Stimulated activated CD4-positive, alpha-beta T cell treated with anti-CD3 and anti-CD28 coated beads, TNF-alpha, amount 100 ng/mL, for 24 hours (primary cell): ENCODE measurements around the gene TMCC2.

Experiments used
- DNase-seq, 3 experiments: peaks; one replicate each; pipeline ENCODE4 v3.0.0-alpha.2; 2020; ENCODE audit warnings: low read depth in 3 of 3

The TMCC2 gene

DNA sequence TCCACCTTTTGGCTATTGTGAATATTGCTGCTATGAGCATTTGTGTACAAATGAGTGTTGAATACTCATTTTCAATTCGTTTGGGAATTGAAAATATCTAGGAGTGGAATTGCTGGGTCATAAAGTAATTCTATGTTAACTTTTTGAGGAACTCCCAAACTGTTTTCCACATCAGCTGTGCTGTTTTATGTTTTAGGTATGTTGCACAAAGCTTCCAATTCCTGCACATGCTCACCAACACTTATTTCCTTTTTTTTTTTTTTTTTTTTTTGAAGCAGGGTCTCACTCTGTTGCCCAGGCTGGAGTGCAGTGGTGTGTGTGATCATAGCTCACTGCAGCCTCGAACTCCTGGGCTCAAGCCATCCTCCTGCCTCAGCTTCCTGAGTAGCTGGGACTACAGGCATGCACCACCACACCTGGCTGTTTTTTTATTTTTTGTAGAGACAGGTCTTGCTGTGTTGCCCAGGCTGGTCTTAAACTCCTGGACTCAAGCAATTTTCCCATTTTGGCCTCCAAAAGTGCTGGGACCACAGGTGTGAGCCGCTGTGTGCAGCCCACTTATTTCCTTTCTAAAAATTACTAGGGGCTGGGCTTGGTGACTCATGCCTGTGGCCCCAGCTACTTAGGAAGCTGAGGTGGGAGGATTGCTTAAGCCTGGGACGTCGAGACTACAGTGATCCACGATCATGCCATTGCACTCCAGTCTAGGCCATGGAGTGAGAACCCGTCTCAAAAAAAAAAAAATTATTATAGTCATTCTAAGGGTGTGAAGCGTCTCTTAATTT is 33.4 kb downstream of the TMCC2 start:
- DNase-seq: no peak

DNA sequence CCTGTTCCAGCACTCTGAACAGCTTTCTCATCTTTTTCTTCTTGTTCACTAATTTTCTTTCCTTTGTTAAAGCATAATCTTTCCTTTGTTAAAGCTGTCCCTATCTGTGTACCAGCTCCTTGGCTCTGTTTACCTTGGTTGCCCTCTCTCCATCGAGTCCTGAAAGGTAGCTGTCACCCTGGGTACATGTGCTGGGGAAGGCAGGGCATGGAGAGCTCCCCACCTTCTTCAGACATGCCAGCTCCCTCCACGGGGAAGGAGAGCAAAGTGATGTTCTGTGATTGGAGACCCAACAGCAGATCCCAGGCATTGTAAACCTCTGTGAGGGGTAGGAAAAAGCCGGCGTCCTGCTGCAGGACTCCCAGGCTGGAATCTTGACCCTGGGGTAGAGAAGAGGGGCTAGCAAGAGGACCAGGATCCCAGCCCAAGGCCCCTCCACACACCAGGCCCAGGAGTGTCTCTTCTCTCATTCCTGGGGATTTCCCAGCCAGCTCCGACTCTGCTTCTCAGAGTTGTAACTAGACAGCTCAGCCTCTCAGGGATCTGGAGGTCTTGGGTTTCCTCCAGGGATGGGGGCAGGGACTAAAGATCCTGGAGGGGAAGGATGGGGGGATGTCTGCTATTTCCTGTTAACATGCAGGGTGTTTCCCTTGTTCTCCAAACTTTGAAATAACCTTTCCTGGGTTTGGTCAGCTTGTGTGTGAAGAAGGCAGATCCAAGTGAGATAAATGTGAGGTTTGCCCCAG is 34.4 kb downstream of the TMCC2 start:
- DNase-seq: no peak

DNA sequence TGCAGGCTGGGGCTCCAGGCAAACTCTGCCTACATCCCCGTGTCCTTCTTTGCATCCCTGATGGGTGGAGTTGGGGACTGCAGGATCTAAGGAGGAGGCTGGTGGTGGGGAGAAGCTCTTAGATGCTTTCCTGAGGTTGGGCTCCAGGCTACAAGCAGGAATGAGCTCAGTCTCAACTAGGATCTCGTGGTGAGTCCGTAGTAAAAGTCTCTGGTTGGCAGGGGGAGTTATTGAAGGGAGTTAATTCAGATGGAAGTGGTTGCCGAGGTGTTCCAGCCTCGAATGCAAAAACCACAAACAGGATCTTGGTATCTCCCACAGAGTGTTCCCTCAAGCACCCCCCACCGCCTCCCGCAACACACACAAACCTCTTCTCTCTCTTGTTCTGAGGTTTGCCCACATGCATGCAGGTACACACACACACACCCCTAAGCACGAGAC is 35.0 kb downstream of the TMCC2 start:
- no peak for DNase-seq

DNA sequence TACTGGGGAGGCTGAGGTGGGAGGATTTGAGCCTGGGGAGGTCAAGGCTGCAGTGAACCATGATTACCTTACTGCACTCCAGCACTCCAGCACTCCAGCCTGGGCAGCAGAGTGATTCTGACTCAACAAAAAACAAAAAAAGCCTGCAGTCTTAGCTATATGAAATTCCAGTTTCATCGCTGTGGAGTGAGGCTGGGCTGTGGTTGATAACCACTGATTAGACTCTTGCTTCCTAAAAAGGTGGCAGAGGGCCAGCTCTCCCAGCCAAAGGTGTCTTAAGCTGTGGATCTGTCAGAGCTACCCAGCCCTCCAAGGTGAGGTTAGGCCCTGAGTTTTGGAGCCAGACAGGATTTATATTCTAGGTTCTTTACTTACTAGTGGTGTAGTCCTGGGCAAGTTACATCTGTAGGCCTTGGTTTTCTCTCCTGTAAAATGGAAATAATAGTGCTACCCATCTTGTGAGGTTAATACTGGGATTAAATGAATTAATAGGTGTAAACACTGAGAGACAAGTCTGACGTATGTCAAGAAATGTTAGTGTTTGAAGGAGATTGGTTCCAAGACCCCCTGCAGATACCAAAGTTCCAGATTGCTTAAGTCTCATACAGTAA is 35.9 kb downstream of the TMCC2 start:
- no peak for DNase-seq

DNA sequence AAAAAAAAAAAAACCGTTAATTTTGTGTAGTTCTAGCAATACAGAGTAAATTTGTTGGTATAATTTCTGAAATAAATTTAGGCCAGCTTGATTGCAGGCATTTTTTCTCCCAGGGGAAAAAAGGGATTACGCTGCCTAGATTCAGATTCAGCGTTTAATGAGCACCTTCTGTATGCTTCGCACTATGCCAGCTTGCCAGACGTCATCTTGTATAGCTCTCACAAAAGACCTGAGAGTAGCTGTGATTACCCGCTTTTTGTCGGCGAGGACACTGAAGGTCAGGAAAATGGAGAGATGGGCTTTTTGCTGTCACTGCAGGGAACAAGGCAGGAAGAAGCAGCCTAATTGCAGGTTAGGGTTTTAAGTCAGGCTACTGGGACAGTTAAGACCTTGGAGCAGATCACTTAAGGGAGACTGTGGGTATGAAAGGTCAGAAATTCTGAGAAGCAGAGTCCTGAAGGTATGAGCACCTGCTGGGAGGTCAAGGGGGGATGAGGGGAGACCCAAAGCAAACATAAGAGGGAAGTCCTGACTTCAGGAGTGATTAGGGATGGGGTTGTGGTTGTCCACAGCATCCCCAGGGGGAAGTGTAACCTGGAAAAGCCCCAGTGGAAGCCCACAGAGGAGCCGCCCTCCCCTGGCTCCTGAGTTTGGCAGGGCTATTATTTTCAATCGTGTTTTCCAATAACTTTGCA is 39.0 kb downstream of the TMCC2 start:
- DNase-seq: no peak

DNA sequence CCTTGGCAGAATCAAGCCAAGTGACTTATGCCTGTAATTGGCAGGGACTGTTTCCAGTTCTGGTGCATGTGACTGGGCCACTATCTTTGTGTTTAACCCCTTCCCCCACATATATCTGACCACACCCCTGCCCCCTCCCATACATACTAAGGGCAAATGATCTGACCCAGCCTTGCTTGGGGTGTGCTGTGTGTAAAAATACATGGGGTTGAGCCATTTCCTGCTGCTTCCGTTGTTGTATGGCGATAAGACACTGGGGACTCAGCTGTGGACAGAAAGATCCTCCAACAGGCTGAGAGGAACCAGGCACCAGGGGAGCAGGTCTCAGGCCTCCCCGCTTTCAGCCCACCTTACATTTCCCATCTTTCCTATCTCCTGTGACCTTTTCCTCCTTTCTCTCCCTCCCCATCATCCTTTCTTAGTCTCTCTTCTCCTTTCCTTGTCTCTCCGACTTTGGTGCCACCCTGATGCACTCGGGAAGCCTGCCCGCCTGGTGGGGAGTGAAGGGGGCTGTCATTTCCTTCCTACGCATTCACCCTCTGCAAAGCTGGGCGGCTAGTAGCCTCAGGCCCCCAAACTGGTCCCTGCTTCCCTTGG is 39.7 kb downstream of the TMCC2 start:
- DNase-seq: no peak

DNA sequence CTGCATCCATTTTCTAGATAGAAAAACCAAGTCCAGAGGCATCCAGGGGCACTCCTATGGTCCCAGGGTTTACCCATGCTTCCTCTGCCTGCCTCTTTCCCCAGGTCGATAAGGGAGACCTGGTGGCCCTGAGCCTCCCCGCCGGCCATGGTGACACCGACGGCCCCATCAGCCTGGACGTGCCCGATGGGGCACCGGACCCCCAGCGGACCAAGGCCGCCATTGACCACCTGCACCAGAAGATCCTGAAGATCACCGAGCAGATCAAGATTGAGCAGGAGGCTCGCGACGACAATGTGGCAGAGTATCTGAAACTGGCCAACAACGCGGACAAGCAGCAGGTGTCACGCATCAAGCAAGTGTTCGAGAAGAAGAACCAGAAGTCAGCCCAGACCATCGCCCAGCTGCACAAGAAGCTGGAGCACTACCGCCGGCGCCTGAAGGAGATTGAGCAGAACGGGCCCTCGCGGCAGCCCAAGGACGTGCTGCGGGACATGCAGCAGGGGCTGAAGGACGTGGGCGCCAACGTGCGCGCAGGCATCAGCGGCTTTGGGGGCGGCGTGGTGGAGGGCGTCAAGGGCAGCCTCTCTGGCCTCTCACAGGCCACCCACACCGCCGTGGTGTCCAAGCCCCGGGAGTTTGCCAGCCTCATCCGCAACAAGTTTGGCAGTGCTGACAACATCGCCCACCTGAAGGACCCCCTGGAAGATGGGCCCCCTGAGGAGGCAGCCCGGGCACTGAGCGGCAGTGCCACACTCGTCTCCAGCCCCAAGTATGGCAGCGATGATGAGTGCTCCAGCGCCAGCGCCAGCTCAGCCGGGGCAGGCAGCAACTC is 41.3 kb downstream of the TMCC2 start:
- no peak for DNase-seq

DNA sequence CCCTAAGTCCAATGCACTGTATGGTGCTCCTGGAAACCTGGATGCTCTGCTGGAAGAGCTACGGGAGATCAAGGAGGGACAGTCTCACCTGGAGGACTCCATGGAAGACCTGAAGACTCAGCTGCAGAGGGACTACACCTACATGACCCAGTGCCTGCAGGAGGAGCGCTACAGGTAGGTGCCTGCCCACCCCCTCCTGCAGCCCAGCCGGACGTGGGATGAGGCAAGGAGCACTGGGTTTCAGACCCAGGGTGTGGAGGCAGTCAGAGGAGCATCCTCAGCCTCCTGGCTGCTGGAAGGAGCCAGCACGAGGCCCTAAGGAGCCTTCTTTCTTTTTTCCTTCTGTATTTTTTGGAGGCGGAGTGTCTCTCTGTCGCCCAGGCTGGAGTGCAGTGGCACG is 42.0 kb downstream of the TMCC2 start:
- no peak for DNase-seq

DNA sequence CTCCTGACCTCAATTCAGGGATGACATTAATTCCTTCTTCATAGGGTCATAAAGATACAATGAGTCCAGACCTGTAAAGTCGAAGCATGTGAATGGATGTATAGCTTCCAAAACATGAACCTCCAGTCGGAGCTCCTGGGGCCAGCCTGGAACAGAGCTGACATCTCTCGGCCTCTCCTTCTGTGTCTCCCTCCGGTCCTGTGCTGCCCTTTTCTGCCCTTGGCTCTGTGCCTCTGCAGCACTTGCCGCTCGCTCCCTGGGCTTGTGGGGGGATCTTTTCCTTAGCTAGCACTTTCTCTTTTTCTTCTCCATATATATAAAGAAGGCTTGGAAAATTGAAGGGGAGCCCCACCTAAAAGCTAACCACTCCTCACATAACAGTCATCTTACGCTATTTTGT is 42.5 kb downstream of the TMCC2 start:
- no peak for DNase-seq

DNA sequence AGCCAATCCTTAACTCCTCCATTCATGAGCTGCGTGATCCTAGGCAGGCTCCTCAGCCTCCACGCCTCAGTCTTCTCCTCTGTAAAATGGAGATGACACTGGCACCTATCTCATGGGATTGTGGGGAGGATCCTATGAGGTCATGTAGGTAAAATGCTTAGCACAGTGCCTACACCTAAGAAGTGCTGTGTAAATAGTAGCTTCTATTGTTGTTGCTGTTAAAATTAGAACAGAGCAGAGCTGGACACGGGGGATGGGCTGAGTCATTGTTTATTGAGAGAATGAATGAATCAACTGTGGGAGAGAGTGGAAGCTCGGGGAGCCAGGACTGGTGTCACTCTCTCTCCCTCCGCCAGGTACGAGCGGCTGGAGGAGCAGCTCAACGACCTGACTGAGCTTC is 43.0 kb downstream of the TMCC2 start:
- no peak for DNase-seq

DNA sequence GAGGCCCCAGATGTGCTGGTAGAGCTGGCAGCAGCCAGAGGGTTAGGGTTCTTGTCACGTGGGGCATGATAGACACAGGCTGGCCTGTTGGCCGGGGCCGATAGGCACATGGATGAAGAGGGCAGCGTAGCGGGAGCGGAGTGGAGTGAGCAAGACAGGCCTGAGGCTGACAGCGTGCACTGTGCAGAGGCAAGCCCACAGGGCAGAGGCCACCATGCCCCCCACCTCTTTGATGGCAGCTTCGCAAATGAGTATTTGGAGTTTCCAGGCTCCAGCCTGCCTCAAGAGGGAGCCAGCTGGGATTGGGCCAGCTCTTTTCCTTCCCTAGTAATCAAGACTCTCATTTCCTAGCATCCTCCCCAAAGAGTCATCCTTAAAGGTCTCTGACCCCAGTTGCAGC is 43.5 kb downstream of the TMCC2 start:
- DNase-seq: no peak

DNA sequence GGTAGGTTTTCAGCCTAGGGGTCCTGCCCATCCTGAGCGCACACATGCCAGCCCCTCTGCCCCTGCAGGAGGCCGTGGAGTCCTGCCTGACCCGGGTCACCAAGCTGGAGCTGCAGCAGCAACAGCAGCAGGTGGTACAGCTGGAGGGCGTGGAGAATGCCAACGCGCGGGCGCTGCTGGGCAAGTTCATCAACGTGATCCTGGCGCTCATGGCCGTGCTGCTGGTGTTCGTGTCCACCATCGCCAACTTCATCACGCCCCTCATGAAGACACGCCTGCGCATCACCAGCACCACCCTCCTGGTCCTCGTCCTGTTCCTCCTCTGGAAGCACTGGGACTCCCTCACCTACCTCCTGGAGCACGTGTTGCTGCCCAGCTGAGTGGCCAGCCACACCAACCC is 44.0 kb downstream of the TMCC2 start:
- no peak for DNase-seq

DNA sequence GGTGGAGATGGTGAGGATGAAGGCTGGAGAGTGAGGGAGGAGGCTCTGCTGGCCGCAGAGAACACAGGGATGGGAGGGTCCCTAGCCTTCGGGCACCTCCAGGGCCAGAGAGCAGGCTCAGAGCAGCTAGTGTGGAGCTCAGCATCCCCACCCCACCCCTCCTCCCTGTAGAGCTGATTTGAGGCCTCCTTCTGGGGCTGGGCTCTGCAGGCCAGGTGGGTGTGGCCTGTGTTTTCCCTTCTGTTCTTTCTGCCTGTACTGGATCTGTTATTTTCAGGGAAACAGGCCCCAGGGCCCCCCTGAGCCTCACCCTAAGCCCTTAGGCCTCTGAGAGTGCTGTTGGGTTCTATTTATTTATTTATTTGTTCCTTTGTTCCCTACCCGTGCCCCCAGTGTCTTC is 44.8 kb downstream of the TMCC2 start:
- no peak for DNase-seq

DNA sequence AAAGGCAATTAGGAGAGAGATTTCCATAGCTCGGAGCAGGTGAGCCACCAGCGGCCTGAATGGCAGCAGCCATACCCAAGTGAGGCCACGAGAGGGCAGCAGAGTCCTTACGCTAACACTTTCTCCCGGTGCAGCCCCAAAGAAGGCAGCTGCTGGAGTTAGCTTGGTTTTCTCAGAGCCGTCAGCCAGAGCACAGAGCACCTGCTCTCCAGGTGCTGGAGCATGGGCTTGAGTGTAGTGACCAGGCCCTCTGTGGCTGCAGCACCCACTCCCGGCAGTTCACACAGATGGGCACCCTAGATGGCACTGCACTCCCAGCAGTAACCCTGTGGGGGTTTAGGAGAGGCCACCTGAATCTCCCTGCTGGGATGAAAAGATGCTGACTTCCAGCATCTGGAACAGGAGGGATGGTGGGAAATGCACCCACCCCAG is 45.8 kb downstream of the TMCC2 start:
- peak; percentile 75 to 82 (median 81) for DNase-seq

DNA sequence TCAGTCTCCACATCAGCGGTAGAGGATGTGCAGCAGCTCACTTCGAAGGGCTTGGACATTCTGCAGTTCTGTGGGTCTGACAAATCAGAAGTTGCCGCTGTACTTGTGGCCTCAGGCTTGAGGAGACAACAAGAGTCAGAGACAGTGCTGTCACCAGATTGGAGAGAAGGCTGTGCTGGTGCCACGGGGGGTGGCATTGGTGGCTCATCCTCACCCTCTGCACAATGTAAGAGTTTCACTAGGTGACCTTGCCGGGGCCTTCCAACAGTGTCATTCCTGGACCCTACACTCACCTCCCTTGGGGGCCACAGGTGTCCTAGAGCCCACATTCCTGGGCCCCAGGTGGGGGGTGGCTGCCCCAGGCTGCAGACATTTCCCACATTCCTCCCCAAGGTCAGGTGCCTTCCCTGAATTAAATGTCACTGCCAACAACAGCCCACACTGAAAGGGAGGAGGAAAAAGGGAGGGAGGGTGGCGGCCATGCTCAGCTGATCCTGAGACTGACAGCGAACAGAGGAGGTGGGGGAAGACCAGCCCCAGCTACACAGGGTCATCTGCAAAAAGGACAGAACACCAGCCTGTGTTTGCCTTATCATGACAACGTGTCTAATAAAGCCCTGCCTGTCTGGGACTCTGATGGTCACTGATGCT is 46.4 kb downstream of the TMCC2 start:
- no peak for DNase-seq

DNA sequence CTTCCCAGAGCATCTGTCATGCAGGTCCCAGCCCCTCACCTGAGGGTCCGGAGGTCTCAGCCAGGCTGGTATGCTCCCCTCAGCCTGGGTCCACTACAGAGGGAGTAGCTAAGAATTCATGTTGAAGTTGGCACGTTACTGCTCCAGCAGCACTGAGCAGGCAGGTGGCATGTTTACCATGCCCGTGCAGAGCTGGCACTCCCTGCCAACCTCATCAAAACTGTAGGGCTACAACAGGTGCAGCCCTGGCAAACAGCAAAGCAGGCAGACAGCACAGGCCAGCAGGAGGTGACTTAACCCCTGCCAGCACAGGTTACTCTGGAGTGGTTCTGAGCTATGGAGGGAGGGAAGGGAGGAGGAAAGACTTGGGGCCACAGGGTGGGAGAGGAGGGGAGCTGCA is 47.4 kb downstream of the TMCC2 start:
- DNase-seq: no peak

DNA sequence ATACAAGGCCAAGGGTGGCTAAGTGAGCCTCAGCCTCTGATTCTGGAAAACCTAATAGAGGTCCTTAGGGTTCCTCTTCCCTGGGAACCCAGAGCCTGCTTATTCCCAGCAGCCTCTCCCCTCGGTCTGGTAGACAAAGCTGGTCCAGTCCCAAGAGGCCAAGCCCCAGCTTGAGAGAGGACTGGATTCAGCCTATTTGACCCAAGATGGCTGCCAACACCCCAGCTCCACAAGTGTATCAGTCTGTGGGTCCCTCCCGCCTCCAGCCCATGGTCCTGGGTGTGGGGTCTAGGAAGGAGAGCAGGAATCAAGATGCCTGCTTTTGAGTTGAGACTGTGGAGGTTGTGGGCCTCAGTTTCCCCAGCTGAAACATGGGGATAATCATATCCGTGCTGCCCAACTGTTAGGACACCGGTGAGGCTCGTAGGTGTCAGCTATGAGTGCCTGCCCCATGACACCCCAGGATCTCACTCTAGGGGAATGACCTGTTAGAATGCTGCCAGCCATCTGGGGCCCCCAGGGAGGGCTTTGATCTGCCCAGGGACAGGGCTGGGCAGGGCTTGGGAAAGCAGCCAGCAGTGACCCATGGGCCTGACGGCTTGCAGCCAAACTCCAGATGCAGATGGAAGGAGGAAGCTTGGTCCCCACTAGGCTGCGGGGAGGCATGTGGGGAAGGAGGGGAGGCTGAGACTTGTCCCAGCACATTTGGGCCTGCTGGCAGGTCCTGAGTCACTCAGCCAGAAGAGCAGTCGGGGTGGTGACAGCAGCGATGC is 48.4 kb downstream of the TMCC2 start:
- no peak for DNase-seq

DNA sequence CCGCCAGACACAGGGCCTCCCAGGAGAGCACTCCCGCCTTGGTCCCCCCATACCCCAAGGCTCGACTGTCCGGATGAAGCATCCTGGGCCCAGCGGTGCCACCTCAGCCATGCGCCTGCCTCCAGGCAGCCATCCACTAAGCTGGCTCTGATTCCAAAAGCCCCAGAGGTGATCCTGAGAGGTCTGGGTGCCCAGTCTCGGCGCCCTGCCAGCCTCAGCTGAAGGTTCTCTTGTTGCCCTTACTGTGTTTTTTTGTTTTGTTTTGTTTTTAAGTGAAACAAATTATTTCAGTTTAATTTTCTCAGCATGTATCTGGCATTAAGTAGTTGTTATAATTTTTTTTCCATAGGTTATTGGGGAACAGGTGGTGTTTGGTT is 48.9 kb downstream of the TMCC2 start:
- DNase-seq: no peak

DNA sequence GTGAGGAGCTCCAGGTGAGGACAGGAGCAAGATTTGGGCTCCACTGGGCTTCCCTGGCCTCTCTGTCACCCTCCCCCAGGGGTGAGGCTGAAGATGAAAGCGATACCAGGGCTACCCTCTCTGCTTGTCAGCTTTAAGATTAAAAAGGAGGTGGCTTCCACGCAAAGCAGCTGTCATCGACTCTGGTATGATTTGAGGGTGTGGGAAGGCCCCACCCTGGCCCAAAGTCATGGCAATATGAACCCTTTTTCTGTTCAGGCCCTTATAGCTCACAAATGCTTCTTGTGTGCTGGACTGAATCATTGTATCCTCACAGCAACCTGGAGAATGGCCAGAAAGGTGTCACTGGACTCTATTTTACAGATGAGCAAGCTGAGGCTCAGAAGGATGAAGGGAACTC is 52.2 kb downstream of the TMCC2 start:
- no peak for DNase-seq
